ENCODE results near the gene TRIM40.

GRCh38 chr6:30100154-30100553 is 35.8 kb upstream of the TRIM40 start:
- TF ChIP-seq POLR2A (IDR thresholded peaks at IDR 0.05) (no peak), CTCF (IDR thresholded peaks at IDR 0.05) (no peak)
